HCT116 (cell line): ENCODE results near the gene TRAIP. TPM values are rescaled to one million over a fixed set of nuclear protein-coding genes. Genes with fewer than 3 reads are reported as not detected.

Source experiments
- ATAC-seq: fragments of 200-7000 bp; cut with Tn5 transposase; 2 replicates; pipeline ENCODE4 v1.9.1; 2020; ENCODE audit warnings: mild to moderate bottlenecking, moderate library complexity
- BruUV-seq: library from RNA; stranded (reverse); fragments of 400-500 nt; replicated peaks from 2 replicates; lab custom pipeline; 2021; lab: Mats Ljungman, UMichigan
- CTCF ChIA-PET: fragments of 300-600 bp; sonication (Branson Sonifier 250); formaldehyde crosslinking; loops from one replicate; lab custom pipeline; 2021; ENCODE audit warnings: antibody characterized with exemption; lab: Charles Lee
- POLR2A ChIA-PET: fragments of 300-600, 350-600 bp; sonication (Branson Sonifier 250); formaldehyde crosslinking; loops from one replicate; lab custom pipeline; 2021; ENCODE audit warnings: antibody characterized with exemption; lab: Charles Lee
- RAD21 ChIA-PET, 2 experiments: fragments of 300-600 bp; sonication (Branson Sonifier 250); formaldehyde crosslinking; loops; one replicate each; lab custom pipeline; 2023; ENCODE audit warnings: low total read pairs in 2 of 2; ENCODE audit not compliant: uncharacterized antibody in 2 of 2, unreplicated experiment in 2 of 2, low non-redundant PET in 1 of 2; lab: Charles Lee
- DNase-seq: peaks from one replicate; pipeline ENCODE4 v3.0.0-alpha.2; 2010; ENCODE audit warnings: low read depth, low spot score
- H2AFZ ChIP-seq: fragments of 200-600 bp; shearing (Covaris generic), sonication (generic); 2 replicates; pipeline ENCODE4 v1.6.1; 2017; ENCODE audit warnings: low read depth, mixed run types, mixed read lengths, antibody characterized with exemption, low read length; ENCODE audit not compliant: poor library complexity, severe bottlenecking
- H3K27ac ChIP-seq: 2 replicates; pipeline ENCODE4 v1.5.1; 2012; ENCODE audit warnings: low read depth, low read length
- H3K27me3 ChIP-seq: fragments of 200-600 bp; sonication (generic); 2 replicates; pipeline ENCODE4 v1.6.1; 2016; ENCODE audit warnings: mixed run types, low read length, mixed read lengths; ENCODE audit not compliant: insufficient read depth
- H3K36me3 ChIP-seq, 2 experiments: fragments of 200-500 bp in 1 of 2; fragments of 200-600 bp in 1 of 2; sonication (Bioruptor generic) in 1 of 2; sonication (generic) in 1 of 2; 2 replicates each; pipeline versions ENCODE4 v1.5.1 to v1.6.1; 2014 to 2016; ENCODE audit warnings: low read length in 2 of 2, inconsistent platforms in 1 of 2, mixed read lengths in 1 of 2, mixed run types in 1 of 2; ENCODE audit not compliant: insufficient read depth in 2 of 2, control insufficient read depth in 1 of 2
- H3K4me1 ChIP-seq, 2 experiments: fragments of 200-600 bp in 1 of 2; sonication (generic) in 1 of 2; 2 replicates each; pipeline versions ENCODE4 v1.5.1 to v1.6.1; 2012 to 2017; ENCODE audit warnings: low read length in 2 of 2, inconsistent platforms in 1 of 2, mild to moderate bottlenecking in 1 of 2, mixed read lengths in 1 of 2, mixed run types in 1 of 2, moderate library complexity in 1 of 2; ENCODE audit not compliant: insufficient read depth in 2 of 2, control insufficient read depth in 1 of 2
- H3K4me2 ChIP-seq: fragments of 200-600 bp; sonication (generic); 2 replicates; pipeline ENCODE4 v1.6.1; 2017; ENCODE audit warnings: mixed run types, low read length, mixed read lengths
- H3K4me3 ChIP-seq, 2 experiments: fragments of 200-600 bp in 1 of 2; sonication (generic) in 1 of 2; replicated peaks in 1 of 2; 2 replicates each; pipeline ENCODE4 v1.5.1; 2011 to 2016; ENCODE audit warnings: low read length in 2 of 2, control low read depth in 1 of 2, low read depth in 1 of 2, mild to moderate bottlenecking in 1 of 2, mixed read lengths in 1 of 2, mixed run types in 1 of 2
- H3K79me2 ChIP-seq: fragments of 200-600 bp; sonication (generic); 2 replicates; pipeline ENCODE4 v1.6.1; 2017; ENCODE audit warnings: mild to moderate bottlenecking, mixed run types, low read length, moderate library complexity, mixed read lengths; ENCODE audit not compliant: insufficient read depth
- H3K9ac ChIP-seq: fragments of 200-600 bp; sonication (generic); 2 replicates; pipeline ENCODE4 v1.6.1; 2016; ENCODE audit warnings: low read length, mixed read lengths
- H3K9me2 ChIP-seq: fragments of 200-600 bp; sonication (generic), shearing (Covaris generic); 2 replicates; pipeline ENCODE4 v1.6.1; 2017; ENCODE audit warnings: mixed run types, mild to moderate bottlenecking, moderate library complexity; ENCODE audit not compliant: insufficient read depth
- H3K9me3 ChIP-seq, 2 experiments: fragments of 200-500 bp in 1 of 2; fragments of 200-600 bp in 1 of 2; sonication (Bioruptor generic) in 1 of 2; sonication (generic) in 1 of 2; 2 replicates each; pipeline ENCODE4 v1.6.1; 2014 to 2017; ENCODE audit warnings: low read length in 2 of 2, mixed read lengths in 2 of 2, inconsistent platforms in 1 of 2, low read depth in 1 of 2, mild to moderate bottlenecking in 1 of 2, mixed run types in 1 of 2, moderate library complexity in 1 of 2; ENCODE audit not compliant: control insufficient read depth in 1 of 2, insufficient read depth in 1 of 2
- H4K20me1 ChIP-seq: fragments of 200-600 bp; sonication (generic), shearing (Covaris generic); 2 replicates; pipeline ENCODE4 v1.6.1; 2017; ENCODE audit warnings: mixed run types, mild to moderate bottlenecking, moderate library complexity; ENCODE audit not compliant: insufficient read depth
- ATF3 ChIP-seq: IDR thresholded peaks from 2 replicates; pipeline ENCODE4 v1.6.1; 2012
- CTCF ChIP-seq, 3 experiments: fragments of 200-600 bp in 1 of 3; sonication (generic) in 1 of 3; IDR thresholded peaks in 2 of 3; conservative IDR thresholded peaks in 1 of 3; 2 replicates each; pipeline ENCODE4 v1.5.1; 2012 to 2017; ENCODE audit warnings: low read depth in 2 of 3, low read length in 2 of 3, antibody characterized with exemption in 1 of 3, borderline replicate concordance in 1 of 3, control low read depth in 1 of 3, mild to moderate bottlenecking in 1 of 3, mixed read lengths in 1 of 3, mixed run types in 1 of 3, moderate library complexity in 1 of 3; ENCODE audit not compliant: insufficient read depth in 1 of 3
- ELF1 ChIP-seq: IDR thresholded peaks from 2 replicates; pipeline ENCODE4 v1.6.1; 2012; ENCODE audit warnings: low read depth, borderline replicate concordance
- EZH2 ChIP-seq: fragments of 200-600 bp; sonication (generic); IDR thresholded peaks from 2 replicates; pipeline ENCODE4 v1.6.1; 2017; ENCODE audit warnings: antibody characterized with exemption, mixed run types
- EZH2phosphoT487 ChIP-seq: fragments of 200-600 bp; IDR thresholded peaks from 2 replicates; pipeline ENCODE4 v1.6.1; 2018; ENCODE audit warnings: antibody characterized with exemption, borderline replicate concordance
- JUND ChIP-seq: IDR thresholded peaks from 2 replicates; pipeline ENCODE4 v1.6.1; 2012
- POLR2A ChIP-seq: IDR thresholded peaks from 2 replicates; pipeline ENCODE4 v1.7.0; 2011; ENCODE audit warnings: borderline replicate concordance; ENCODE audit not compliant: insufficient read depth, insufficient read length; ENCODE audit errors: extremely low read depth
- RAD21 ChIP-seq: IDR thresholded peaks from 2 replicates; pipeline ENCODE4 v1.6.1; 2012; ENCODE audit warnings: low read depth, mild to moderate bottlenecking
- SP1 ChIP-seq: IDR thresholded peaks from 2 replicates; pipeline ENCODE4 v1.6.1; 2012; ENCODE audit warnings: low read depth
- TCF7L2 ChIP-seq: IDR thresholded peaks from 2 replicates; pipeline ENCODE4 v1.7.0; 2011; ENCODE audit warnings: borderline replicate concordance, inconsistent platforms; ENCODE audit not compliant: insufficient read depth, insufficient read length; ENCODE audit errors: extremely low read depth
- YY1 ChIP-seq: IDR thresholded peaks from 2 replicates; pipeline ENCODE4 v1.6.1; 2011; ENCODE audit warnings: low read length, low read depth, moderate library complexity, mild to moderate bottlenecking; ENCODE audit not compliant: insufficient replicate concordance; ENCODE audit errors: extremely low read depth
- ZBTB33 ChIP-seq: IDR thresholded peaks from 2 replicates; pipeline ENCODE4 v1.6.1; 2011; ENCODE audit warnings: mild to moderate bottlenecking, low read length, moderate library complexity; ENCODE audit not compliant: insufficient replicate concordance; ENCODE audit errors: extremely low read depth
- ZFX ChIP-seq: fragments of 450-650 bp; IDR thresholded peaks from 2 replicates; pipeline ENCODE4 v1.6.1; 2017
- intact Hi-C: fragments of 100-400 bp; cut with micrococcal nuclease; formaldehyde crosslinking; loops from 2 replicates; pipeline ENCODE4 v1.10.0; 2022
- total RNA-seq: library from RNA; stranded (reverse); gene quantifications from one replicate; pipeline ENCODE4 v1.2.1, GENCODE V29; 2021; ENCODE audit not compliant: unreplicated experiment
- TF ChIP-seq, protein P1 (sequence below): IDR thresholded peaks from 2 replicates; pipeline ENCODE4 v1.6.1; 2012
- TF ChIP-seq, protein P2 (sequence below): IDR thresholded peaks from 2 replicates; pipeline ENCODE4 v1.6.1; 2012; ENCODE audit warnings: low read depth

TRAIP gene
- total RNA-seq, 1 experiment from 2014 or later: 25.5 TPM

DNA sequence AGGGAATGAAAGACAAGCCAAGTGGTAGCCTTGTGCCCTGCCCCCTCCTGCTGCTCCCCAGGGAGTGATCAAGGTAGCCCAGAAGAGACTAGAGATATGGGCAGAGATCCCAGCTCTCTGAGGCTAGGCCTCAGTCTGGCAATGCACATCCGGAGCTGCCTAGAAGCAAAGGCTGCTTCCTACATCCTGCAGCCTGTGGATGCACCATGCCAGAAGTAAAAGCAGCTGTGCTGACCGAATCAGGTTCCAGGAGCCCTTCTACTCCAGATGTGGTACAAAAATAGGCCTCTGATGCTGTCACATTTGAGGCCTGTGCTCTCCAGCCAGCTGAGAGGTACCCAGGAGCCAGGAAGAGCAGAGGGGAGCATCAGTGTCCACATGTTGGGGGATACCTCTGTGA lies 16.0 kb downstream of the TRAIP start:
- Histone ChIP-seq H4K20me1 (no peaks in the 10 kb centered on the region; the same call in 1 of the 2 replicates), H3K79me2 (no peaks in the 10 kb centered on the region), H3K36me3 (peaks cover 7 to 29% of the 10 kb centered on the region in 2 experiments; a peak in 3 of 4 replicates), H3K27ac (no peak overlapping the region), H3K4me2 (no peak overlapping the region), H3K27me3 (no peaks in the 10 kb centered on the region), H3K4me1 (peaks cover 4 to 10% of the 10 kb centered on the region in 2 experiments; a peak in 1 of 4 replicates), H2AFZ (no peak overlapping the region), H3K4me3 (no peak overlapping the region), H3K9me3 (no peaks in the 10 kb centered on the region), H3K9ac (no peak overlapping the region), H3K9me2 (no peaks in the 10 kb centered on the region)
- intact Hi-C loops: no loop called here
- TF ChIP-seq JUND (no peak), ZFX (no peak), EZH2phosphoT487 (no peak), SP1 (no peak), POLR2A (no peak), ZBTB33 (no peak), ATF3 (no peak), EZH2 (no peak), YY1 (no peak), ELF1 (no peak), RAD21 (no peak), CTCF (IDR thresholded peaks at IDR 0.05 in 2 of 3, conservative IDR thresholded peaks at IDR 0.05 in 1 of 3; ENCODE audit: borderline replicate concordance in 1 of 3, insufficient read depth in 1 of 3, low read depth in 2 of 3, low read length in 2 of 3) (no peak), TCF7L2 (no peak)
- TF ChIP-seq, protein P1, sequence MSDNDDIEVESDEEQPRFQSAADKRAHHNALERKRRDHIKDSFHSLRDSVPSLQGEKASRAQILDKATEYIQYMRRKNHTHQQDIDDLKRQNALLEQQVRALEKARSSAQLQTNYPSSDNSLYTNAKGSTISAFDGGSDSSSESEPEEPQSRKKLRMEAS: no peak
- TF ChIP-seq, protein P2, sequence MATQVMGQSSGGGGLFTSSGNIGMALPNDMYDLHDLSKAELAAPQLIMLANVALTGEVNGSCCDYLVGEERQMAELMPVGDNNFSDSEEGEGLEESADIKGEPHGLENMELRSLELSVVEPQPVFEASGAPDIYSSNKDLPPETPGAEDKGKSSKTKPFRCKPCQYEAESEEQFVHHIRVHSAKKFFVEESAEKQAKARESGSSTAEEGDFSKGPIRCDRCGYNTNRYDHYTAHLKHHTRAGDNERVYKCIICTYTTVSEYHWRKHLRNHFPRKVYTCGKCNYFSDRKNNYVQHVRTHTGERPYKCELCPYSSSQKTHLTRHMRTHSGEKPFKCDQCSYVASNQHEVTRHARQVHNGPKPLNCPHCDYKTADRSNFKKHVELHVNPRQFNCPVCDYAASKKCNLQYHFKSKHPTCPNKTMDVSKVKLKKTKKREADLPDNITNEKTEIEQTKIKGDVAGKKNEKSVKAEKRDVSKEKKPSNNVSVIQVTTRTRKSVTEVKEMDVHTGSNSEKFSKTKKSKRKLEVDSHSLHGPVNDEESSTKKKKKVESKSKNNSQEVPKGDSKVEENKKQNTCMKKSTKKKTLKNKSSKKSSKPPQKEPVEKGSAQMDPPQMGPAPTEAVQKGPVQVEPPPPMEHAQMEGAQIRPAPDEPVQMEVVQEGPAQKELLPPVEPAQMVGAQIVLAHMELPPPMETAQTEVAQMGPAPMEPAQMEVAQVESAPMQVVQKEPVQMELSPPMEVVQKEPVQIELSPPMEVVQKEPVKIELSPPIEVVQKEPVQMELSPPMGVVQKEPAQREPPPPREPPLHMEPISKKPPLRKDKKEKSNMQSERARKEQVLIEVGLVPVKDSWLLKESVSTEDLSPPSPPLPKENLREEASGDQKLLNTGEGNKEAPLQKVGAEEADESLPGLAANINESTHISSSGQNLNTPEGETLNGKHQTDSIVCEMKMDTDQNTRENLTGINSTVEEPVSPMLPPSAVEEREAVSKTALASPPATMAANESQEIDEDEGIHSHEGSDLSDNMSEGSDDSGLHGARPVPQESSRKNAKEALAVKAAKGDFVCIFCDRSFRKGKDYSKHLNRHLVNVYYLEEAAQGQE: no peak
- ChIA-PET CTCF (interaction anchor here (1.8 to 2.8 kb wide), 3 partner anchors 38 to 301 kb away, joined by 5 to 13 read pairs (median 6); partner anchors contain the start of gene INKA1), RAD21 (no interaction called here), POLR2A (no interaction called here)
- ATAC-seq (no peak), DNase-seq (no peak)
- BruUV-seq: no TSS peak
